Right atrium auricular region (tissue), 2 donors: Measurements from ENCODE around the gene PROX2. TPM values are rescaled to one million over a fixed set of nuclear protein-coding genes. Genes with fewer than 3 reads are reported as not detected.

Experiments used
- DNase-seq: peaks from one replicate; pipeline ENCODE4 v3.0.0-alpha.2; 2019; ENCODE audit warnings: low spot score
- H3K27ac ChIP-seq, 2 donors: fragments of 200-600 bp; sonication (generic); 1 replicate in 1 of 2; 2 replicates in 1 of 2; pipeline ENCODE4 v1.5.1; 2016 to 2019
- H3K27me3 ChIP-seq, 2 donors: fragments of 200-600 bp; sonication (generic); one replicate each; pipeline versions ENCODE4 v1.5.1 to v1.6.0; 2017 to 2019
- H3K36me3 ChIP-seq: fragments of 200-600 bp; sonication (generic); one replicate; pipeline ENCODE4 v1.5.1; 2016
- H3K4me1 ChIP-seq, 2 donors: fragments of 200-600 bp; sonication (generic); one replicate each; pipeline versions ENCODE4 v1.5.1 to v1.6.0; 2017 to 2019
- H3K4me3 ChIP-seq, 2 donors: fragments of 200-600 bp; sonication (generic); 1 replicate in 1 of 2; 2 replicates in 1 of 2; pipeline ENCODE4 v1.5.1; 2017 to 2019; ENCODE audit warnings: mild to moderate bottlenecking in 1 of 2, moderate library complexity in 1 of 2
- H3K9me3 ChIP-seq, 2 donors: fragments of 200-600 bp; sonication (generic); one replicate each; pipeline ENCODE4 v1.5.1; 2019
- total RNA-seq, 2 donors: library from RNA; depleted of rRNA; stranded (reverse); fragments of >200 nt; gene quantifications; one replicate each; pipeline ENCODE4 v1.1.0, GENCODE V29; 2016
- TF ChIP-seq, protein P1 (sequence below), 2 donors: fragments of 200-600 bp; sonication (generic); IDR thresholded peaks; one replicate each; pipeline ENCODE4 v1.5.1; 2019; ENCODE audit warnings: antibody characterized with exemption in 2 of 2

Gene PROX2
- total RNA-seq, 2 donors from 2014 or later, result not detected

DNA sequence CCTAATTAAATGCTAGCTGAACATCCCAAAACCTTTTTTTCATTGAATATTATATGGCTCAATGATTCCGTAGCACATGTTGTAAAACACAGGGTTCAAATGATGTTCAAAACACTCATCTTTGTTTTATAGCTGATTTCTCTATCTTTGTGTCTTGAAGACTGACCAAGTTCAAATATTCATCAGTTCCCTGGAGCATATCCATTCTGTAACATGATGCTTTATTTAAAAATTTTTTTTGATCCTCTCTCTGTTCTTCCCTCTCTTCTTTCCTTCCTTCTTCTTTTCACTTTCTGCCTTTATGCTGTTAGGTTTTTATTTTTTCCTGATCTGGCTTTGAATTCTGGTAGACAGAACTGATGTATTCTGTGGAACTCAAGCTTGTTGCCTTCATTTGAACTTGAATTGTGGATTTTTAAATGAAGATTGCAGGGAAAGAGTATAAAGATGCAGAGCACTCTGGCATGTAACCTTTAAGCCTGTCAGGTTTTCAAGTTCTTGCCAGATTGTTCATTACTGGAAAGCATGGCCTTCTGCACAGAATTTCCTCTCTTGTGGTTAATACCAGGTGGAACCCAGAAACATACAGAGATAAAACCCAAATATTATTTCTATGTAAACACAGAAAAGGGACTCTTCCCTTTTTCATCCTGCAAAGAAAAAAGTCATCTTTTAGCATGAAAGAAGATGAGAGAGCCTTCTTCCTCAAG is 39.5 kb downstream of the PROX2 start:
- Histone ChIP-seq H3K4me1 (no peaks in the 10 kb centered on the region), H3K9me3 (no peaks in the 10 kb centered on the region), H3K36me3 (peaks cover 6% of the 10 kb centered on the region), H3K27me3 (no peaks in the 10 kb centered on the region), H3K4me3 (no peak overlapping the region), H3K27ac (no peak overlapping the region)
- TF ChIP-seq, protein P1, sequence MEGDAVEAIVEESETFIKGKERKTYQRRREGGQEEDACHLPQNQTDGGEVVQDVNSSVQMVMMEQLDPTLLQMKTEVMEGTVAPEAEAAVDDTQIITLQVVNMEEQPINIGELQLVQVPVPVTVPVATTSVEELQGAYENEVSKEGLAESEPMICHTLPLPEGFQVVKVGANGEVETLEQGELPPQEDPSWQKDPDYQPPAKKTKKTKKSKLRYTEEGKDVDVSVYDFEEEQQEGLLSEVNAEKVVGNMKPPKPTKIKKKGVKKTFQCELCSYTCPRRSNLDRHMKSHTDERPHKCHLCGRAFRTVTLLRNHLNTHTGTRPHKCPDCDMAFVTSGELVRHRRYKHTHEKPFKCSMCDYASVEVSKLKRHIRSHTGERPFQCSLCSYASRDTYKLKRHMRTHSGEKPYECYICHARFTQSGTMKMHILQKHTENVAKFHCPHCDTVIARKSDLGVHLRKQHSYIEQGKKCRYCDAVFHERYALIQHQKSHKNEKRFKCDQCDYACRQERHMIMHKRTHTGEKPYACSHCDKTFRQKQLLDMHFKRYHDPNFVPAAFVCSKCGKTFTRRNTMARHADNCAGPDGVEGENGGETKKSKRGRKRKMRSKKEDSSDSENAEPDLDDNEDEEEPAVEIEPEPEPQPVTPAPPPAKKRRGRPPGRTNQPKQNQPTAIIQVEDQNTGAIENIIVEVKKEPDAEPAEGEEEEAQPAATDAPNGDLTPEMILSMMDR (IDR thresholded peaks at IDR 0.05), result no peak
- no peak for DNase-seq

DNA sequence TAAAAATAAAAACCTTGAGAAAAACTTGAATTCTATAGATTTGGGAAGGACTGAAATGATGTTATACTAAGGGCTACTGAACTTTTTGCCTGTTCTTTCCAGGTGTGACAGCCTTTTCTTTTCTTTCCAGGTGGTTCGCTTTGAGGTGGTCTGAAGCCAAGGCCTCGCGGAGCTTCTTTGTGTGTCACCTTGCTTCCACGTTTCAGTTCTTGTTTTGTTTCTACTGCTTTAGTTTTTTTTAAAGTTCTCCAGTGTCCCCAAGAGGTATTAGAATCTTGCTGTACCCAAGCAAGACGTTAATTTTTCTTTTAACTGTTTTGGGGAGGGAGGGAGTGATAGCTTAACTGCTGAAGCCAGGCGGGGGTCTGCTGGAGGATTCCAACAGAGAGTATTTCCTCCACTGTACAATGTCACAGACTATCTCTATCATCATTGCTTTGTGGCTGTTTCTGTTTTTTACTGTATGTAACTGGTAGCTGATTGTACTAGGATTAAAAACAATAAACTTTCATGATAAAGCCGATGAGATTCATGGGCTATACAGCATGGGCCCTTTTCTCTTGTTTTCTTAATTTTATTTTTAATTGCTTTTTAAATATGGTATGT is 40.2 kb downstream of the PROX2 start:
- no peak overlapping the region for H3K27ac ChIP-seq

DNA sequence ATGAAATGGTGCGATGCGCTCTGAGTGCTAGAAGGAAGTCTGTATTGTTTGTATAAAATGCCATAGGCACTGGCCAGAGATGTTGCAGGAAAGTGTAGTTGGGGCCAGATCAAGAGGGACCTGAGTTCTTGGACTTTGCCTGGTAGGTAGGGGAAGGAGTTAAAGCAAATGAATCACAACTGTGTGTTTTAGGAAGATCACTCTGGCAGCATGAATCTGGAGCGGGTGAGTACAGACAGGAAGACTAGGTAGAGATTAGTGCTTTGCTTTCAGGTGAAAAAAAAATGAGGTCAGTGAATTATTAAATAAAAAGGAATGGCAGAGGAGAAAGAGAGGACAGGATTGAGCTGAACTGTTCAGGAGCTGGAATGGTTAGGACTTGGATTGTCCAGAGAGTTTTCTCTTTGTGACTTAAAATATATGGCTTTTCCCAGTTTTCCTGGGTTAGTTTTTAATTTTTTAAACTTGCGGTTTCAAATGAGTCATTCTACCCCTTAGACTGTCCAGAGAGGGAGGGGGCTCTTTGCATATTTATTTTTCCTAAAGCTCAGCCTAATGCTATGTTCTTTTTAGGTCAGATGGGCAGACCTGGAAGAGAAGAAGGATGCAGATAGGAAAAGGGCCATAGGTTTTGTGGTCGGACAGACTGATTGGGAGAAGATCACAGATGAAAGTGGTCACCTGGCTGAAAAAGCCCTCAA is 41.1 kb downstream of the PROX2 start:
- no peak for DNase-seq
- Histone ChIP-seq H3K27me3 (no peaks in the 10 kb centered on the region), H3K36me3 (peaks cover 20% of the 10 kb centered on the region), H3K9me3 (no peaks in the 10 kb centered on the region), H3K27ac (no peak overlapping the region), H3K4me1 (no peaks in the 10 kb centered on the region), H3K4me3 (no peak overlapping the region)
- TF ChIP-seq, protein P1 (IDR thresholded peaks at IDR 0.05), result no peak

More for the DNA sequence above, 40.2 kb downstream of the PROX2 start:
- Histone ChIP-seq H3K4me3 (no peak overlapping the region), H3K27me3 (no peaks in the 10 kb centered on the region), H3K36me3 (peaks cover 11% of the 10 kb centered on the region), H3K9me3 (no peaks in the 10 kb centered on the region), H3K4me1 (no peaks in the 10 kb centered on the region)
- no peak for DNase-seq
- TF ChIP-seq, protein P1 (IDR thresholded peaks at IDR 0.05), result no peak

DNA sequence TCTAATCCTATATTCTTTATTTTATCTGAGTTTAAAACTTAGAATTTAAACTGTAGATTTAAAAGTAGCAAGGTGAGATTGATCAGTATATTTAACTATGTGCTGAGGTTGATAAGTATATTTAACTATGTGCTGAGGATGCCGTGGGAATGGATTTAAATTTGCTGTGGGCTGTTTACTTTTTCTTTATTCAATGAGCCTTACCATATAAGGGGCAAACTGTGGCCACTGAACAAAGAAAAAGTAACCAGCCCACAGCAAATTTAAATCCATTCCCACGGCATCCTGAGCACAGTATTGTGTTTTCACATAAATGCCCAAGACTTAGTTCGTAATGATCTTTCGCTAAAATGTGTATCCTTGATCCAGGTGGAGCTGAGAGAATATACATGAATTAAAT is 43.1 kb downstream of the PROX2 start:
- H3K27ac ChIP-seq, result no peak overlapping the region
- H3K9me3 ChIP-seq, result no peaks in the 10 kb centered on the region
- no peaks in the 10 kb centered on the region for H3K4me1 ChIP-seq
- TF ChIP-seq, protein P1 (IDR thresholded peaks at IDR 0.05), result no peak
- H3K4me3 ChIP-seq, result no peak overlapping the region
- DNase-seq, result no peak
- H3K36me3 ChIP-seq, result peaks cover 29% of the 10 kb centered on the region
- H3K27me3 ChIP-seq, result no peaks in the 10 kb centered on the region

DNA sequence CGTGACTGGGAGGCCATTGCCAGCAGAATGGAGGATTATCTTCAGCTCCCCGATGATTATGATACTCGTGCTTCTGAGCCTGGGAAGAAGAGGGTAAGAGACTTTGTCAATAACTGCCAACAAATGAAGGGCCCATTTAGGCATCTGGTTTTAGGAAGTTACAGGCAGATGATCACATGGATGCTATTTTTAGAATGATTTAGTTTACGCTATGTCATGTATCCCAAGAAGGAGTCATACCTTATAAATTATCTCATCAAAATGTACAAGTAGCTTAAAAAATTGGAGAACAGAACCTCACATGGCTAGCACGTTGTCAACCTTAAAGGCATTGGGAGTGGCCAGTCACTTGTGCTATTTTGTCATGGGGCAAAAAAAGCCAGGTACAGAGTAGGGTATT is 46.7 kb downstream of the PROX2 start:
- TF ChIP-seq, protein P1 (IDR thresholded peaks at IDR 0.05), result no peak
- H3K9me3 ChIP-seq, result no peaks in the 10 kb centered on the region
- H3K36me3 ChIP-seq, result peaks cover 23% of the 10 kb centered on the region
- no peak for DNase-seq
- H3K4me1 ChIP-seq, result no peaks in the 10 kb centered on the region
- no peaks in the 10 kb centered on the region for H3K27me3 ChIP-seq
- no peak overlapping the region for H3K27ac ChIP-seq
- no peak overlapping the region for H3K4me3 ChIP-seq
